Lung microvascular endothelial cell (primary cell): Measurements from ENCODE around the gene PCDHB10. TPM values are rescaled to one million over a fixed set of nuclear protein-coding genes. Genes with fewer than 3 reads are reported as not detected.
"Not testable (repeated sequence)": the region's sequence is repeated elsewhere in the genome, so short reads cannot be mapped to it uniquely, and the experiment has no call there.

Experiments
- DNase-seq, 2 donors: peaks; one replicate each; pipeline versions ENCODE4 v3.0.0 to v3.0.0-alpha.2; 2010; ENCODE audit warnings: low read depth in 2 of 2
- total RNA-seq: library from RNA; depleted of rRNA; stranded (reverse); fragments of >200 nt; gene quantifications from 2 replicates; pipeline ENCODE4 v1.2.1, GENCODE V29; 2014

Gene PCDHB10
- total RNA-seq, 1 donor from 2014 or later, result 1.8 TPM

- peak; percentile 31 to 35 for DNase-seq
These were observed 5.1 kb upstream of the PCDHB10 start, which contains the start of gene PCDHB9 for GRCh38 chr5:141186897-141187512. Gene PCDHB9, plus strand, starts transcription at chr5:141187161. Its CDS starts 158 bp downstream, at chr5:141187319.

DNA sequence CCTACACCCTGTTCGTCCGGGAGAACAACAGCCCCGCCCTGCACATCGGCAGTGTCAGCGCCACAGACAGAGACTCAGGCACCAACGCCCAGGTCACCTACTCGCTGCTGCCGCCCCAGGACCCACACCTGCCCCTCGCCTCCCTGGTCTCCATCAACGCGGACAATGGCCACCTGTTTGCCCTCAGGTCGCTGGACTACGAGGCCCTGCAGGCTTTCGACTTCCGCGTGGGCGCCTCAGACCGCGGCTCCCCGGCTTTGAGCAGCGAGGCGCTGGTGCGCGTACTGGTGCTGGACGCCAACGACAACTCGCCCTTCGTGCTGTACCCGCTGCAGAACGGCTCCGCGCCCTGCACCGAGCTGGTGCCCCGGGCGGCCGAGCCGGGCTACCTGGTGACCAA lies 3.5 kb upstream of the PCDHB10 start:
- DNase-seq, result not testable (repeated sequence)

GRCh38 chr5:141189131-141189530 lies 3.0 kb upstream of the PCDHB10 start:
- not testable (repeated sequence) for DNase-seq

GRCh38 chr5:141194332-141194731 lies 2.2 kb downstream of the PCDHB10 start:
- DNase-seq, result not testable (repeated sequence)

DNA sequence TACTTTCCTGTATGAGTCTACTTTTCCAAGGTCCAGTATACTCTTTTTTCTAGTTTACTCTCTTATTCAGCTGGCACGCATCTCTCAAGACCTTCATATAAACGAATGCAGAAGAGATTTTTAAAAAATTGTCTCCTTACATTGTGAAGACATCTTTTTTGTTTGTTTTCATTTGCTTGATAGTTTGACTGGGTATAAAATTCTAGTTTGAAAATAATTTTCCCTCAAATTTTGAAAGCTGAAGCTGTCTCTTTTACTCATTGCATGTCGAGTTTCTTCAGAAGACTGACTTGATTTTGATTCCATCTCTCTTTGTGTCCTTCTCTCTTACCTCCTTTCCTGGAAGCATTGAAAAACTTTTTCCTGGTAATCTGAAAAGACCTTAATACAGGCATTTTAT lies 4.2 kb downstream of the PCDHB10 start:
- no peak for DNase-seq

DNA sequence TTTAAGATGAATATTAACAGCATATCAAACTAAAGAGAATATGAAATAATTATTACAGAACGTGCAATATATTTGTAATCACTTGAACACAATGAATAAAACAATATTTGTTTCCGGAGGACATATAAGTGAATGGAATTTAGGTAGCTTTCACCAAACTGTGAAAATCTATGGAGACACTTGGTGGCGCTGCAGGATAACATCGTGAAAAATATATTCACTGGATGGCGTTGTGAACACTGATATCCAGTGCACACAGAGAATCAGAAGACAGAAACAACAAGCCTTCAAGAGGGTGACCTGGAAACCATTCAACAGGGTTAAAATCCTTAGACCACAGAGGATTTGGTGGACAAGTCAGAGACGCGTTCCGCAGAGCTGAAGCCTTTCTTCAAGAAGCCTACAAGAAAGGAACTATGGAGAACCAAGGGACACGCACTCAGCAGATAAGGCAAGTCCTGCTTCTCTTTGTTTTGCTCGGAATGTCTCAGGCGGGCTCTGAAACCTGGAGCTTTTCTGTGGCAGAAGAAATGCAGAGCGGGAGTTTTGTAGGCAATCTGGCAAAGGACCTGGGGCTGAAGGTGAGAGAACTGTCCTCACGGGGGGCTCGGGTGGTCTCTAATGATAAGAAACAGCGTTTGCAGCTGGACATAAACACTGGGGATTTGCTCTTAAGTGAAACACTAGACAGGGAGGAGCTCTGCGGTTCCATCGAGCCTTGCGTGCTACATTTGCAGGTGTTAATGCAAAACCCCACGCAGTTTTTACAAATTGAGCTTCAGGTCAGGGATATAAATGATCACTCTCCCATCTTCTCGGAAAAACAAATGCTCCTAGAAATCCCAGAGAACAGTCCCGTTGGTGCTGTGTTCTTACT lies 7.4 kb downstream of the PCDHB10 start, which contains the start of gene PCDHB11:
Gene PCDHB11 (plus strand): TSS at position 269 of the 877 bp plus-strand sequence. CDS start 148 bp downstream, at position 417.
- DNase-seq, result peak in 1 of 2 donors; percentile 6

DNA sequence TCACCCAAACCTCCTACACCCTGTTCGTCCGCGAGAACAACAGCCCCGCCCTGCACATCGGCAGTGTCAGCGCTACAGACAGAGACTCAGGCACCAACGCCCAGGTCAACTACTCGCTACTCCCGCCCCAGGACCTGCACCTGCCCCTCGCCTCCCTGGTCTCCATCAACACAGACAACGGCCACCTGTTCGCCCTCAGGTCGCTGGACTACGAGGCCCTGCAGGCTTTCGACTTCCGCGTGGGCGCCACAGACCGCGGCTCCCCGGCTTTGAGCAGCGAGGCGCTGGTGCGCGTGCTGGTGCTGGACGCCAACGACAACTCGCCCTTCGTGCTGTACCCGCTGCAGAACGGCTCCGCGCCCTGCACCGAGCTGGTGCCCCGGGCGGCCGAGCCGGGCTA lies 9.0 kb downstream of the PCDHB10 start:
- DNase-seq, result not testable (repeated sequence)

- not testable (repeated sequence) for DNase-seq
These were observed 9.5 kb downstream of the PCDHB10 start for GRCh38 chr5:141201646-141202045.

DNA sequence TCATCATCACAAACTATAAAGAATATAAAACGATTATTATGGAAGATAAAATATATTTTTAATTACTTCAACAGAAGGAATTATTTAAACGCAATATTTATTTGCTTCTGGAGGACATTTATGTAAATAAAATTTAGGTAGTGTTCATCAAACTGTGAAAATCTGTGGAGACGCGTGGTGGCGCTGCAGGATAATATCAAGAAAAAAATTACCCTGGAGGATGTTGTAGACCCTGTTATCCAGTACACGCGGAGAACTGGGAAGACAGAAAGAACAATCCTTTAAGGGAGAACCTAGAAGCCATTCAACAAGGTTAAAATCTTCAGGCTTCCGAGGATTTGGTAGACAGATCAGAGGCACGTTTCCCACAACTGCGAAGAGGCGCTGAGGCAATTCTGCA lies 16.3 kb downstream of the PCDHB10 start, which contains the start of gene PCDHB12:
Gene PCDHB12 (plus strand): TSS at position 242 of the 400 bp plus-strand sequence. CDS start 189 bp downstream, outside the sequence.
- DNase-seq, result peak; percentile 13 to 27

GRCh38 chr5:141210281-141210680 lies 18.1 kb downstream of the PCDHB10 start:
- not testable (repeated sequence) for DNase-seq

GRCh38 chr5:141210849-141211248 lies 18.7 kb downstream of the PCDHB10 start:
- DNase-seq, result not testable (repeated sequence)

GRCh38 chr5:141213656-141214339 lies 21.6 kb downstream of the PCDHB10 start, which contains the start of gene PCDHB13:
Gene PCDHB13, plus strand, starts transcription at chr5:141213919. Its CDS starts 205 bp downstream, at chr5:141214124.
- peak; percentile 68 to 72 for DNase-seq

GRCh38 chr5:141214583-141214982 lies 22.4 kb downstream of the PCDHB10 start:
- DNase-seq, result not testable (repeated sequence)

GRCh38 chr5:141215504-141215903 lies 23.4 kb downstream of the PCDHB10 start:
- not testable (repeated sequence) for DNase-seq

- not testable (repeated sequence) for DNase-seq
These were observed 23.9 kb downstream of the PCDHB10 start for GRCh38 chr5:141216035-141216434.

DNA sequence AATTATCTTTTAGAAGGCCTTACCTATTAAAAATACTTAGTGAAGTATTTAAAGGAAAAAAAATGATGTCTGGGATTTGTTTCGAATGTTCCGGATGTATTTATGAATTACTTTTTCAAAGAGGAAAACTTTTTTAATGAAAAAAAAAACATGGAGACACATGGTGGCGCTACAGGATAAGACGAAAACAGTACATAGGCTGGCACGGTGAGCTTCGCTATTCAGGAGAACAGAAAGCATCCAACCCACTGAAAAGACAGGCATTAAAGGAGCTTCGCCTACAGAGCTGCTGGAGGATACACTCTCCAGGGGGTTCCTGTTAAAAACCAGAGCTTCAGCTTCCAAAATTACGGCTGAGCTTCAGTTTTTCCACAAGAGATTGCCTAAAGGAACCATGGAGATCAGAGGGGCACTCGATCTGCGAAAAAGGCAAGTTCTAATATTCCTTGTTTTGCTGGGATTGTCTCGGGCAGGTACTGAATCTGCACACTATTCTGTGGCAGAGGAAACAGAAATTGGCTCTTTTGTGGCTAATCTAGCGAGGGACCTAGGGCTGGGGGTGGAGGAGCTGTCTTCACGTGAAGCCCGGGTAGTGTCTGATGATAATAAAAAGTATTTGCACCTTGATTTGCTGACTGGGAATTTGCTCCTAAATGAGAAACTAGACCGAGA lies 31.1 kb downstream of the PCDHB10 start, which contains the start of gene PCDHB14:
Gene PCDHB14 (plus strand): TSS at position 232 of the 672 bp plus-strand sequence. CDS start 163 bp downstream, at position 395.
- peak; percentile 34 to 63 for DNase-seq

- not testable (repeated sequence) for DNase-seq
These were observed 32.7 kb downstream of the PCDHB10 start for GRCh38 chr5:141224844-141225243.

DNA sequence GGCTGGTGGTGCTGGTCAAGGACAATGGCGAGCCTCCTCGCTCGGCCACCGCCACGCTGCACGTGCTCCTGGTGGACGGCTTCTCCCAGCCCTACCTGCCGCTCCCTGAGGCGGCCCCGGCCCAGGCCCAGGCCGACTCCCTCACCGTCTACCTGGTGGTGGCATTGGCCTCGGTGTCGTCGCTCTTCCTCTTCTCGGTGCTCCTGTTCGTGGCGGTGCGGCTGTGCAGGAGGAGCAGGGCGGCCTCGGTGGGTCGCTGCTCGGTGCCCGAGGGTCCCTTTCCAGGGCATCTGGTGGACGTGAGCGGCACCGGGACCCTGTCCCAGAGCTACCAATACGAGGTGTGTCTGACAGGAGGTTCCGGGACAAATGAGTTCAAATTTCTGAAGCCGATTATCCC lies 33.3 kb downstream of the PCDHB10 start:
- DNase-seq, result not testable (repeated sequence)

DNA sequence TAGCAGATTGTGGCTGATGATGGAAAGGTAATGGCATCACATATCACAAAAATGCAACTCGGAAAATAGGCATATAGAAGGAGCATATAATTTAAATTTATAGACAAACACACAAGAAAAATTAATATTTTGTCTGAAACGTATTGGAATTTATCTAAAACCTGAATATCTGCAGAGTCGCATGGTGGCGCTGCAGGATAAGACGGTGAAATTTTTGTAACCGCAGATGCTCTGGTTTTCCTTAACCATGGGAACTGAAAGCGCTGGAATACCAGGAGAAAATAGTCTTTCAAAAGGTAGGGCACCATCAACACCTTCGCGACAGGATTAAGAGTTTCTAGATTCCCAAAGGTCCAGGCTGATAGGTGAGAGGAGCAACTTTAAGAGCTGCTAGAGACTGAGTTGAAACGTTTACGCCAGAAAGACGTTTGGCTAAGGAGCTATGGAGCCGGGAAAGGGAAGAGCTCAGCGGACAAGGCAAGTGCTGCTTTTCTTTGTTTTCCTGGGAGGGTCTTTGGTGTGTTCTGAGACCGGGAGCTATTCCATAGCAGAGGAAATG lies 42.0 kb downstream of the PCDHB10 start:
- DNase-seq, result peak; percentile 5 to 16

DNA sequence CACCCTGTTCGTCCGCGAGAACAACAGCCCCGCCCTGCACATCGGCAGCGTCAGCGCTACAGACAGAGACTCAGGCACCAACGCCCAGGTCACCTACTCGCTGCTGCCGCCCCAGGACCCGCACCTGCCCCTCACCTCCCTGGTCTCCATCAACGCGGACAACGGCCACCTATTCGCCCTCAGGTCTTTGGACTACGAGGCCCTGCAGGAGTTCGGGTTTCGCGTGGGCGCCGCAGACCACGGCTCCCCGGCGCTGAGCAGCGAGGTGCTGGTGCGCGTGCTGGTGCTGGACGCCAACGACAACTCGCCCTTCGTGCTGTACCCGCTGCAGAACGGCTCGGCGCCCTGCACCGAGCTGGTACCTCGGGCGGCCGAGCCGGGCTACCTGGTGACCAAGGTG lies 43.8 kb downstream of the PCDHB10 start:
- not testable (repeated sequence) for DNase-seq
